Lower leg skin (tissue), 3 donors: ENCODE measurements around the gene GYG2.

Experiments
- POLR2A ChIP-seq, 2 donors: fragments of 450-650 bp; IDR thresholded peaks; one replicate each; pipeline ENCODE4 v1.6.1; 2016 to 2017; ENCODE audit warnings: antibody characterized with exemption in 2 of 2, mild to moderate bottlenecking in 1 of 2, moderate library complexity in 1 of 2
- TF ChIP-seq, protein P1 (sequence below), 3 donors: fragments of 450-650 bp; IDR thresholded peaks; one replicate each; pipeline ENCODE4 v1.5.1; 2016; ENCODE audit warnings: antibody characterized with exemption in 3 of 3, mild to moderate bottlenecking in 3 of 3, moderate library complexity in 2 of 3

DNA sequence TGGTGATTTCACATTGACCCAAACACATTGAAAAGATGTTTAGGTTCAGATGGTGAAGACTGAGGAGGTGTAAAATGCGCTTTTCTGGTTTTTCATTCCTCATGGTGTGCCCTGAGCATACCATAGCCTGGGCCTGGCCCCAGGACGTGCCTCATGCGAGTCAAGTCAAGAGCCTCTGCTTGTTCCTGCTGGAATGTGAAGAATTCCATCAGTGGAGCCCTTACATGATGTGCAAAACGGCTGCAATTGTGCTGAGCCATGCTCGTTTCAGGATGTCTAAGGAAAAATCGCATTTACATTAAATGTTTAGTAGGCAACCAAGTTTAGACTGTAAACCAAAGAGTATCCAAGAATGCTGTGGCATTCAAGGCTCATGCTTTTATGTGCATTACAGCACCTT is 34.9 kb downstream of the GYG2 start:
- TF ChIP-seq, protein P1, sequence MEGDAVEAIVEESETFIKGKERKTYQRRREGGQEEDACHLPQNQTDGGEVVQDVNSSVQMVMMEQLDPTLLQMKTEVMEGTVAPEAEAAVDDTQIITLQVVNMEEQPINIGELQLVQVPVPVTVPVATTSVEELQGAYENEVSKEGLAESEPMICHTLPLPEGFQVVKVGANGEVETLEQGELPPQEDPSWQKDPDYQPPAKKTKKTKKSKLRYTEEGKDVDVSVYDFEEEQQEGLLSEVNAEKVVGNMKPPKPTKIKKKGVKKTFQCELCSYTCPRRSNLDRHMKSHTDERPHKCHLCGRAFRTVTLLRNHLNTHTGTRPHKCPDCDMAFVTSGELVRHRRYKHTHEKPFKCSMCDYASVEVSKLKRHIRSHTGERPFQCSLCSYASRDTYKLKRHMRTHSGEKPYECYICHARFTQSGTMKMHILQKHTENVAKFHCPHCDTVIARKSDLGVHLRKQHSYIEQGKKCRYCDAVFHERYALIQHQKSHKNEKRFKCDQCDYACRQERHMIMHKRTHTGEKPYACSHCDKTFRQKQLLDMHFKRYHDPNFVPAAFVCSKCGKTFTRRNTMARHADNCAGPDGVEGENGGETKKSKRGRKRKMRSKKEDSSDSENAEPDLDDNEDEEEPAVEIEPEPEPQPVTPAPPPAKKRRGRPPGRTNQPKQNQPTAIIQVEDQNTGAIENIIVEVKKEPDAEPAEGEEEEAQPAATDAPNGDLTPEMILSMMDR (IDR thresholded peaks at IDR 0.05): no peak
- no peak for TF ChIP-seq POLR2A (IDR thresholded peaks at IDR 0.05)
